RWPE1 (cell line): ENCODE results near the gene FAM241B.

Source experiments
- CTCF ChIA-PET: fragments of 350-600 bp; sonication (Branson Sonifier 250); formaldehyde crosslinking; extraction: SDS; loops from one replicate; lab custom pipeline; 2021; lab: Yijun Ruan, JAX
- POLR2A ChIA-PET: fragments of 400-600 bp; formaldehyde crosslinking; extraction: SDS; loops from one replicate; lab custom pipeline; 2020; ENCODE audit warnings: antibody characterized with exemption; ENCODE audit not compliant: low non-redundant PET; lab: Yijun Ruan, JAX
- DNase-seq: peaks from one replicate; pipeline ENCODE4 v3.0.0; 2012; ENCODE audit warnings: low spot score
- H3K27ac ChIP-seq: fragments of 450-650 bp; 2 replicates; pipeline ENCODE4 v1.5.1; 2017
- CTCF ChIP-seq: fragments of 450-650 bp; conservative IDR thresholded peaks from 2 replicates; pipeline ENCODE4 v1.5.1; 2017; ENCODE audit warnings: low read depth, mild to moderate bottlenecking

FAM241B gene

GRCh38 chr10:69661414-69662172 lies 31.5 kb downstream of the FAM241B start:
- TF ChIP-seq CTCF, result no peak
- ChIA-PET POLR2A (no interaction called here), CTCF (interaction anchor here (0.5 to 1.8 kb wide), 8 partner anchors 17 to 156 kb away, joined by 3 to 9 read pairs (median 4); no protein-coding TSS in a partner anchor)
- no peak overlapping the region for H3K27ac ChIP-seq
- DNase-seq, result no peak

- ChIA-PET POLR2A (no interaction called here), CTCF (interaction anchor here (1.8 kb wide), 1 partner anchor 18 kb away, joined by 8 read pairs; no protein-coding TSS in a partner anchor)
- no peak for DNase-seq
- no peak overlapping the region for H3K27ac ChIP-seq
- no peak for TF ChIP-seq CTCF
Measured at GRCh38 chr10:69662173-69662877, 32.3 kb downstream of the FAM241B start.

- H3K27ac ChIP-seq, result no peak overlapping the region
- ChIA-PET POLR2A (no interaction called here), CTCF (interaction anchor here (1.1 kb wide), 1 partner anchor 19 kb away, joined by 4 read pairs; no protein-coding TSS in a partner anchor)
- DNase-seq, result no peak
- TF ChIP-seq CTCF, result no peak
Measured at GRCh38 chr10:69662901-69663300, 32.9 kb downstream of the FAM241B start.

GRCh38 chr10:69663369-69663947 lies 33.4 kb downstream of the FAM241B start:
- ChIA-PET POLR2A (no interaction called here), CTCF (interaction anchor here (0.5 to 1.1 kb wide), 2 partner anchors 19 to 459 kb away, joined by 3 to 4 read pairs; no protein-coding TSS in a partner anchor)
- no peak overlapping the region for H3K27ac ChIP-seq
- DNase-seq, result no peak
- no peak for TF ChIP-seq CTCF

GRCh38 chr10:69665474-69666320 lies 35.6 kb downstream of the FAM241B start:
- H3K27ac ChIP-seq, result no peak overlapping the region
- TF ChIP-seq CTCF, result no peak
- POLR2A ChIA-PET, result interaction anchor here (0.6 kb wide), 1 partner anchor 9 kb away, joined by 4 read pairs; no protein-coding TSS in a partner anchor
- CTCF ChIA-PET, result no interaction called here
- no peak for DNase-seq
